Measurements from ENCODE around the gene SLC7A11.
A peak's percentile ranks its signal among the peaks of the same experiment; 100 is the strongest.

SLC7A11 gene

GRCh38 chr4:138174981-138175794, 67.0 kb downstream of the SLC7A11 start:
- peaks cover 10% of the 10 kb centered on the region for H3K36me3 Mint-ChIP-seq (ENCODE audit: low read depth)
- no peak overlapping the region for H3K4me3 Mint-ChIP-seq
- DNase-seq: no peak
- TF ChIP-seq, protein P1, sequence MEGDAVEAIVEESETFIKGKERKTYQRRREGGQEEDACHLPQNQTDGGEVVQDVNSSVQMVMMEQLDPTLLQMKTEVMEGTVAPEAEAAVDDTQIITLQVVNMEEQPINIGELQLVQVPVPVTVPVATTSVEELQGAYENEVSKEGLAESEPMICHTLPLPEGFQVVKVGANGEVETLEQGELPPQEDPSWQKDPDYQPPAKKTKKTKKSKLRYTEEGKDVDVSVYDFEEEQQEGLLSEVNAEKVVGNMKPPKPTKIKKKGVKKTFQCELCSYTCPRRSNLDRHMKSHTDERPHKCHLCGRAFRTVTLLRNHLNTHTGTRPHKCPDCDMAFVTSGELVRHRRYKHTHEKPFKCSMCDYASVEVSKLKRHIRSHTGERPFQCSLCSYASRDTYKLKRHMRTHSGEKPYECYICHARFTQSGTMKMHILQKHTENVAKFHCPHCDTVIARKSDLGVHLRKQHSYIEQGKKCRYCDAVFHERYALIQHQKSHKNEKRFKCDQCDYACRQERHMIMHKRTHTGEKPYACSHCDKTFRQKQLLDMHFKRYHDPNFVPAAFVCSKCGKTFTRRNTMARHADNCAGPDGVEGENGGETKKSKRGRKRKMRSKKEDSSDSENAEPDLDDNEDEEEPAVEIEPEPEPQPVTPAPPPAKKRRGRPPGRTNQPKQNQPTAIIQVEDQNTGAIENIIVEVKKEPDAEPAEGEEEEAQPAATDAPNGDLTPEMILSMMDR (IDR thresholded peaks at IDR 0.05): no peak
- peaks cover under 1% of the 10 kb centered on the region for H3K27me3 Mint-ChIP-seq (ENCODE audit: low read depth, poor library complexity)
- peaks cover 6% of the 10 kb centered on the region for H3K4me1 Mint-ChIP-seq
- H3K9me3 Mint-ChIP-seq: no peaks in the 10 kb centered on the region
- H3K27ac Mint-ChIP-seq: no peak overlapping the region

DNA sequence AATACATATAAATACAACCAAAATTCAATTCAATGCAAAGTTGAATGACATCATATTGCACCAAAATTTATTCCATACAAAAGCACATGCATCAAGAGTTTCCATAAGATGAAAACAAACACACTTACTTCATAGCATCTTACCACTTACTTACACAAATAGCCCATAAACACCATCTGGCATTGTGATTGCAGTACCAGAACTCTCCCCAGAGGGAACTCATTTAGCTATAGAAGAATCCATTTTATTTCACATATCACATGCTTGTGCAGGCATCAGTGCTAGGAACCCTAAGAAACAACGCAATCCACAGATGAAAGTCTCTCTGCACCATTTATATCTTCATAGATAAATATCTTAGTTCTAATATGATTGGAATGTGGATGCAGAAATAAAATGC, 77.9 kb downstream of the SLC7A11 start:
- Mint-ChIP-seq H3K27me3 (ENCODE audit: low read depth, poor library complexity) (no peaks in the 10 kb centered on the region), H3K4me1 (peaks cover 30% of the 10 kb centered on the region), H3K36me3 (ENCODE audit: low read depth) (no peaks in the 10 kb centered on the region), H3K4me3 (no peak overlapping the region), H3K27ac (no peak overlapping the region), H3K9me3 (no peaks in the 10 kb centered on the region)
- DNase-seq: no peak
- TF ChIP-seq, protein P1 (IDR thresholded peaks at IDR 0.05): no peak

GRCh38 chr4:138163171-138163570, 79.0 kb downstream of the SLC7A11 start:
- no peak for DNase-seq
- Mint-ChIP-seq H3K27me3 (ENCODE audit: low read depth, poor library complexity) (no peaks in the 10 kb centered on the region), H3K9me3 (no peaks in the 10 kb centered on the region), H3K4me1 (peaks cover 30% of the 10 kb centered on the region), H3K4me3 (no peak overlapping the region), H3K36me3 (ENCODE audit: low read depth) (no peaks in the 10 kb centered on the region), H3K27ac (peak overlapping the region; percentile 73)
- TF ChIP-seq, protein P1 (IDR thresholded peaks at IDR 0.05): no peak

DNA sequence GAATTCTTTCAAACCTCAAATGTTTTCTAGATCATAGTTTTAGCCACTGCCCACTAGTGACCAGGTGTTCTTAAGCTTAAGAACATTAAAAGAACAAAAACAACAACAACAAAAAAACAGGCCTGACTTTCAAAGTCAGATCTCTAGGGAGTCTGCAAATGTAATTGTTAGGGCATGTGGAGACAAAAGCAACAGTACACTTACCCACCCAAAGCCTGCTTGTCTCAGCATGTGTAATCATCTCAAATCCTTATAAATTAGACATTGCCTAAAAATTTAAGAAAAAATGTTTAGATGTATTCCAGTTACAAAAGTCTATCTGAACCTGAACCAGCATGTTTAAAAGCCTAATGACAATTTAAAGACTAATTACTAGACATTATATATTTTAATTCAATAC, 79.9 kb downstream of the SLC7A11 start:
- H3K4me1 Mint-ChIP-seq: peaks cover 30% of the 10 kb centered on the region
- H3K9me3 Mint-ChIP-seq: no peaks in the 10 kb centered on the region
- H3K27me3 Mint-ChIP-seq (ENCODE audit: low read depth, poor library complexity): no peaks in the 10 kb centered on the region
- TF ChIP-seq, protein P1 (IDR thresholded peaks at IDR 0.05): no peak
- H3K36me3 Mint-ChIP-seq (ENCODE audit: low read depth): no peaks in the 10 kb centered on the region
- no peak overlapping the region for H3K4me3 Mint-ChIP-seq
- H3K27ac Mint-ChIP-seq: no peak overlapping the region
- no peak for DNase-seq

- peak overlapping the region; percentile 26 for H3K27ac Mint-ChIP-seq
- no peak for DNase-seq
- TF ChIP-seq, protein P1 (IDR thresholded peaks at IDR 0.05): no peak
- no peaks in the 10 kb centered on the region for H3K9me3 Mint-ChIP-seq
- peaks cover 30% of the 10 kb centered on the region for H3K4me1 Mint-ChIP-seq
- no peaks in the 10 kb centered on the region for H3K36me3 Mint-ChIP-seq (ENCODE audit: low read depth)
- H3K27me3 Mint-ChIP-seq (ENCODE audit: low read depth, poor library complexity): no peaks in the 10 kb centered on the region
- no peak overlapping the region for H3K4me3 Mint-ChIP-seq
These were observed 80.8 kb downstream of the SLC7A11 start for GRCh38 chr4:138161351-138161750.

GRCh38 chr4:138158746-138159297, 83.3 kb downstream of the SLC7A11 start:
- Mint-ChIP-seq H3K36me3 (ENCODE audit: low read depth) (no peaks in the 10 kb centered on the region), H3K4me1 (peaks cover 23% of the 10 kb centered on the region), H3K9me3 (no peaks in the 10 kb centered on the region), H3K4me3 (no peak overlapping the region), H3K27me3 (ENCODE audit: low read depth, poor library complexity) (no peaks in the 10 kb centered on the region), H3K27ac (peak overlapping the region; percentile 32)
- no peak for DNase-seq
- TF ChIP-seq, protein P1 (IDR thresholded peaks at IDR 0.05): no peak
